GM21526 (cell line): ENCODE measurements around the gene TPM2.
A peak's percentile ranks its signal among the peaks of the same experiment; 100 is the strongest.

Experiments
- ATAC-seq: cut with Tn5 transposase; IDR thresholded peaks from one replicate; pipeline ENCODE4 v1.9.1; 2021; ENCODE audit warnings: moderate library complexity; ENCODE audit not compliant: unreplicated experiment, low FRiP score

Gene TPM2

GRCh38 chr9:35697486-35697885 lies 7.8 kb upstream of the TPM2 start:
- no peak for ATAC-seq

GRCh38 chr9:35696520-35697215 lies 6.9 kb upstream of the TPM2 start:
- ATAC-seq, result peak; percentile 73

DNA sequence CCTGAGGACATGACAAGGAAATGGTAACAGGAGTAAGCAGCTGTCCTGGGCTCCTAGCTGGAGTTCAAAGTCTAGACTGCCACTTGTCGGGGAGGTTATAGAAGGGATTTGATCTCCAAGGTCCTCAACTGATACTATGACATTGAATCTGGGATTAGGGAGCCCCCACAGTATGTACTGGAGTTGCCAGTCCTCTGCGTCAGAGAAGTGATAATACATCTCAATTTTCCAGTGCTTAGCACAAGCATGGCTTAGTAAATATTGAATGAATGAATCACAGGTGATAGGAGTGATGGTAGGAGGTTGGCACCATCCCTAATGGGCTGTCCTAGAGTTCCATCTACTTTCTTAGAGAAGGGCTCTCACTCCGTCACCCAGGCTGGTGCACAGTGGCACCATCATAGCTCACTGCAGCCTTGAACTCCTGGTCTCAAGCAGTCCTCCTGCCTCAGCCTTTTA lies 6.2 kb upstream of the TPM2 start:
- no peak for ATAC-seq

- ATAC-seq, result no peak
Measured at GRCh38 chr9:35691757-35692301, 2.1 kb upstream of the TPM2 start.

DNA sequence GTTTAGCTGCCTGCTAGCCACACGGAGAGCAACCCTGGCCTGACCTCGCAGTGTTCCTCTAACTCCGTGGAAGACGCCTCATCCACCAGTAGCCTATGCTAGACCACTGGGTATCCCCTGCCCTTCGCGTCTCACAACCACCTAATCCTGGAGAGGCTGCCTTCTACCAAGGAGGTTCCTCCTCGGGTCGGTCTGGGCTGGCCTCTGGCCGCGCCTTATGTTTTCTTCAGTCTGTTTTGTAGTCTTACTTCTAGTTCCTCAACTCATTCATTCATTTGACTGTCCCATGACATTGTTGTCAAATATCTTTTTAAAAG lies 1.6 kb upstream of the TPM2 start:
- no peak for ATAC-seq

GRCh38 chr9:35690614-35691333 lies 1.0 kb upstream of the TPM2 start:
- no peak for ATAC-seq

- no peak for ATAC-seq
Measured at GRCh38 chr9:35690294-35690613, 529 bp upstream of the TPM2 start.

DNA sequence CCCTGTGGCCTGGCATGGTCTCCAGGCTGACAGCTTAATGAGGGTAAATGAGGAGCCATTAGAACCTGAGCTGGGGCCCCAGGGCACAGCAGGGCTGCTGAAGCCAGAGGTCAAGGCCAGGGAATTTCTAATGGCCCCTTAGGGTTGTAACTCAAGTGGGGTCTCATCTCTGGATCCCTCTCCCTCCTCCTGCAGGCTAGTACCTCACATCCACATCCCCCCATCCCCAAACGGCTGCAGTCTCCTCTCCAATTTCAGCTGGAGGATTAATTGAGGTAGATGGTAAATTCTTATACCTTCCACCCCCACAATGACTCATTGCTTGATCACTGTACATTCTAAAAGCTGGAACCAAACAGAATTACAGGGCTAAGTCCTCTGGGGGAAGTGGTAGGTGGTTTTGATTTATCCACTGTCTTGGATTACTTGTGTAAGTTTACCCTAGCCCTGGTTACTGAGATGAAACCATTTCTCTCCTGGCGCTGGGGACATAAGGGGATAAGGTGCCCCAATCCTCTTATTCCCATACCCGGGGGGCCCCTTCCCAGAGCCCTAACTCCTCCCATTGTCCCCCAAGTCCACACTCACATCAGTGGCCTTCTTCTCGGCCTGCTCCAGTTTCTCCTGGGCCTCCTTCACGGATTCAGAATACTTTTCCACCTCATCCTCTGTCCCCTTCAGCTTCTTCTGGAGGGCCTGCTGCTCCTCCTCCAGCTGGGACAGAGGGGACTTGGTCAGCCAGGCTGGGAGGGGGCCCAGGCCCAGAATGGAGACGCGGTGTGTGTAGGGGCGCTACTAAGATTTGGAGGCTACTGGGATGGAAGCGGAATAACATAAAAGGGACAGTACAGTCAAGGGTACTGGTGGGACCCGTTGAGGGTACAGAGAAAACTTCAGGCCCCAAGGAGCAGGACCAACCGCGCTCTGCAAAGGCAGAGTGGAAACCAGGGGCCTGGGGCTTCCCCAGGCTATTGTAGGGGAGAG lies 875 bp downstream of the TPM2 start:
- ATAC-seq, result no peak

DNA sequence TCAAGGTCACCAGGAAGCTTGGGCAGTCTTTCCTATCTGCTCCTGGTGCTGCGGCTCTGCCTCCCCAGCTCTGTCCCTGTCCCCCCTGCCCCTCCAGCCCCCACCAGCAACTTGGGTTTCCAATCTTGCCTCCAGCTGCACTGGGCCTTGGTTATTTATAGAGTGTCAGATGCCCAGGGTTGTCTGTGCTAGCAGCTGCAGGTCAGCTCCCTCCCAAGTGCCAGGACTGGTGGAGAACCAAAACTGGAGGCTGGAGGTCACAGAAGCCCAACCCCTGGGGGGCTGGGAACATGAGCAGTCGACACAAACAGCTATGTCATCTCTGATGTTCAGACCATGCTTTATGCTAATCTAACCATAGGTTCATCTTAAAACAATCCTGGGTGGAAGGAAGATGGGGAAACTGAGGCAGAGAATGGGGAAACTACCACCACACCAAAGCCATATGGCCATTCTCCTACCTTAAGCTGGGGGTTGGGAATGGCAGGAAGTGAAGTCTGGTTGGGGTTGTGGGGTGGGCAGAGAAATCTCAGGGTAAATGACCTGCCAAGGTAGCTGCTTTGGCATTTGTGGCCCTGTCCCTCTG lies 1.7 kb downstream of the TPM2 start:
- no peak for ATAC-seq

DNA sequence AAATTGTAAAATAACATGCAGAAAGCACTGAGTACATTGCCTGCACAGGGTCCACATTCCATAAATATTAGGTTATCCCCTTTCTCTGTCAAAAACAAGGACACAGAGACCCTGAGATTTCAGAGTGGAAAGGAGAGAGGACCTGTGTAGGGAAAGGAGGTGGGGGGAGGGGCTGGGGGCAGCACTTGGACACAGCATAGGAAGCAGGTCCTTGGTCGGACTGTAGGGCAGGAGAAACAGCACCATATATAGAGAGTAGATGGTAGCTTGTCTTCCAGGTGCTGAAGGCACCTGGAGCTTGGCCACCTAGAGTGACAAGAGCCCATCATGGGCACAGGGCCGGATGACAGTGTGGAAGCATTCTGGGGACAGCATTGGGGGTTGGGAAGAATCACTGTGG lies 2.4 kb downstream of the TPM2 start:
- no peak for ATAC-seq

GRCh38 chr9:35686222-35687203 lies 3.2 kb downstream of the TPM2 start:
- ATAC-seq, result no peak

DNA sequence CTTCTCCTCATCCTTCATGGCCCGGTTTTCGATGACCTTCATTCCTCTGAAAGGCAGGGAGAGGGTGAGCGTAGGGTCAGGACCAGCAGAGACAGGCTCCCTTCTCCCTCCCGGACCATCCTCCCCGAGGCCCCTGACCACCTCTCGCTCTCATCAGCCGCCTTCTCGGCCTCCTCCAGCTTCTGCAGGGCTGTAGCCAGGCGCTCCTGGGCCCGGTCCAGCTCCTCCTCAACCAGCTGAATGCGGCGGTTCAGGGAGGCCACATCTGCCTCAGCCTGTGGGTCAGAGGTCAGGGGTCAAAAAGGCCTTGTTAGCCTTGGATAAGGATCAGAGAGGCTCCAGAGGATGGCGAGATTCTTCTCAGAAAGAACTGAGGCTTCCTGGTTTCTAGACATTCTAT lies 4.2 kb downstream of the TPM2 start:
- ATAC-seq, result no peak

DNA sequence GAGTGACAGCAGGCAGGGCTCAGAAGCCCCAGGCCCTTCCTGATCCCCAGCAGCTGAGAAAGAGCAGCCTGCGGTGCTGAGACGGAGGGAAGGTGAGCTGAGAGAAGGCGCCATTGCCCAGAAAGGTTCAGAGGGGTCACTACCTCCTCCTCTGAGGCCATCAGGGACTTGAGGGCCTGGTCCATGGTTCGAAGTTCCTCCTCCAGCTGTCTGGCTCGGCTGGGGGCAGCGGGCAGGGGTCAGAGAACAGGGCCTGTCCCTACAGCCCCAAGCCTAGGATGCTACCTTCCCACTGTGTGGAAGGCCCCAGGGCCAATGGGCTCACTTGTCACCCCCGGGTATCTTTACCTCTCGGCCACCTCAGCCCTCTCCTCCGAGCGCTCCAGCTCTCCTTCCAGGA lies 4.8 kb downstream of the TPM2 start:
- ATAC-seq, result no peak

DNA sequence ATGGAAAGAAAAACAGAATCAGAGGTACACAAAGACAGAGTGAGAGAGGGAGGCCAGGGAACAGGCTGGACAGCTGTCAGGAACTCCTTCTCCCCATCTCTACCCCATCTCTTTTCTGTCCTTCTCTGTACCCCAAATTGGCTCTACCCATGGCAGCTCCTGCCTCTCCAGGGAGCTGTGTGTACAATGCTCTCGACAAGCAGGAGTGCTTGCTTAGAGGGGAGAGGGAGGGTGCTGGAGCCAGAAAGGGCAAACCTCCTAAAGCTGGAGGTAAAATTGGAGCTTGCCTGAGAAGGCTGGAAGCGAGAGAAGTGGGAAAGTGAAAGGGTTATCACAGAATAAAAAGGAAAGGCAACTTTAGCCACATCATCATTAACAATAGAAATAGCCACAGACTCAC lies 6.4 kb downstream of the TPM2 start:
- ATAC-seq, result no peak

DNA sequence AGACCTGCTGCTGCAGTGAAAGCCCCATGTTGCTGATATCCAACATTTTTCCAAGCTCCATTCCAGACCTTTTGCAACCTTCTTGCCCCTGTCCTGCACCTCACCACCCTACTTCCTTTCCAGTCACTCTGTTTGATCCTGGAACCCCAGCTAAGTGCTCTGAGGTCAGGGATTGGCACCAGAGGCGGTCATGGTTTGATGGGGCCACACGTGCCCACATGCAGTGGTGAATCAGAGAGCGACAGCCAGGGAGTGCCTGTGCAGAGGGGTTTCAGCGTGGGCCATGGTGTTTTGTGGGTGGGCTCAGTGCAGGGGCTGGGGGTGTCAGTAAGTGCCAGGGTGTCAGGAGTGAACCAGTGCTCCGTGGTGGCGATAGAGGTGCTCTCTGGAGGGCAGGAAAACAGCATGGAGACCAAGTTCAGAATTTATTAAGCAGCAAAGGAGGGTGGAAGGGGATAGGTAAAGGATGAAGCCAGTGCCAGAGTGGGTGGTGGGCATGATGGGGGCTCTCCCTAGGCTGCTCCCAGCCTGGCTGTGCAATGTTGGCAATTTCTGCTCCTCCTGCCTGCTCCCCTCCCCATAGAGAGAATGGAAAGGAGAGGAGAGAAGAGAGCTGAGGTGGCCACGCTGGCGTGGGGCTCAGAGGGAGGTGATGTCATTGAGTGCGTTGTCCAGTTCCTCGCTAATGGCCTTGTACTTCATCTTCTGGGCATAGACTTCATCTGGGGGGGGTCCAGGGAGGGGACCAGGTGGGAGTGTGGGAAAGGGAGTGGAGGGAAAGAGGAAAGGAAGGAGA lies 7.0 kb downstream of the TPM2 start:
- no peak for ATAC-seq

GRCh38 chr9:35682051-35682450 lies 7.7 kb downstream of the TPM2 start:
- no peak for ATAC-seq

DNA sequence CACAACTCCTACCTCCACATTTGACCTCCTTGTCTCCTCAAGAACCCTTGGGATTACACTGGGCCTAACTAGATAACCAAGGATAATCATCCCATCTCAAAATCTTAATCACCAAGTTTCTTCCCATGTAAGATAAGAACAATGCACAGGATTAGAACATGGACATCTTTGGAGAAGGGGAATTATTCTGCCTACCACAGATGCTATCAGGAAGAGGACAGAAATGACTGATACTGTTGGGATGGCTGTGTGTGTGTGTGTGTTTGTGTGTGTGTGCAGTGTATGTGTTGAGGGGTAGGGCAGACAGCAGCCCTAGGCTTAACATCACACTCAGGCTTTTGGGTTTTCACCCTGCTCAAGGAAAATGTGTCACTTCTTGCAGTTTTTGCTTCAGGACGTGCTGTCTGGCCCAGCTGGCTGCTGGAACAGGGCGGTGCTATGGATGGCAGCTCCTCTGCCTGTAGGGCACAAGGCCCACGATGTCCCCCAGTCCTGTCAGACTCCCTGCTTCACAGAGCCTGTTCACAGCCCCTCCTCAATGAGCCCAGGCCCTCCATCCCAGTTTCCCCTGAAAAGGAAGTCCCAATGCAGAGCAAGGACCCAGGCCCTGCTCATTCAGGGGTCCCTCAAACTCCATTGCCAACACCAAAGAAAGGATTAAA lies 8.3 kb downstream of the TPM2 start:
- ATAC-seq, result no peak
